Measurements from ENCODE around the gene ALG1L2. TPM values are rescaled to one million over a fixed set of nuclear protein-coding genes. Genes with fewer than 3 reads are reported as not detected.
"Not testable (repeated sequence)": the region's sequence is repeated elsewhere in the genome, so short reads cannot be mapped to it uniquely, and the experiment has no call there.

Gene ALG1L2
- polyA plus RNA-seq, 1 of the 3 experiments (the other 2 are of a cell fraction) = not detected

DNA sequence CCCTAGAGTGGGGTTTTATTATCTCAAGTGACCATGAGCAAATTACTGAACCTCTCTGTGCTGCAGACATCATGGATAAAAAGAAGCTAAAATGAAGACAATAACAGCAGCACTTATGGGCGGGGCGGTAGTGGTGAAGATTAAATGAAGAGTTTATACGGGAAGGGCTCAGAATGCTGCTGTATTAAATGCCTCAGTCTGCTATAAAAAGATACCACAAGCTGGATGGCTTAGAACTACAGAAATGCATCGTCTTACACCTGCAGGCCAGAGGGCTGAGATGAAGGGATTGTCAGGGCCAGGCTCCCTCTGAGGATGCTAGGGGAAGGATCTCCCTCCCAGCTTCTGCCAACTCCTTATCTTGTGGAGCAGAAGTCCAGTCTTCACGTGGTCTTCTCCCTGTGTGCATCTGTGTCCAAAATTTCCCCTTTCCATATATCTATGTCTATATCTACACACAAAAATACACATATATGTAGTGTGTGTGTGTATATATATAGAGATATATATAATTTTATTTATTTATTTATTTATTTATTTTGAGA is 2.9 kb downstream of the ALG1L2 start:
- Histone ChIP-seq H3K9ac (no peak overlapping the region), H3K9me3 (no peaks in the 10 kb centered on the region), H3K27me3 (ENCODE audit: insufficient read depth) (no peaks in the 10 kb centered on the region; the same call in 1 of the 2 replicates), H3K4me2 (no peak overlapping the region), H3K4me1 (ENCODE audit: control insufficient read depth in 1 of 2, insufficient read depth in 2 of 2, low read depth in 1 of 2, low read length in 1 of 2) (no peaks in the 10 kb centered on the region), H3K27ac (ENCODE audit: low read depth in 2 of 2, low read length in 1 of 2) (no peak overlapping the region), H2AFZ (ENCODE audit: low read depth) (no peak overlapping the region), H3K36me3 (replicated peaks in 1 of 2; ENCODE audit: control insufficient read depth in 1 of 2, insufficient read depth in 2 of 2, low read length in 1 of 2) (no peaks in the 10 kb centered on the region), H3K4me3 (ENCODE audit: low read depth in 2 of 2, low read length in 1 of 2) (no peak overlapping the region), H3K9me2 (no peaks in the 10 kb centered on the region), H3F3A (replicated peaks; ENCODE audit: insufficient read depth) (no peaks in the 10 kb centered on the region), H4K20me1 (ENCODE audit: insufficient read depth) (no peaks in the 10 kb centered on the region), H3K79me2 (ENCODE audit: insufficient read depth) (no peaks in the 10 kb centered on the region)
- DNase-seq = no peak
- WGBS (ENCODE audit: low lambda C conversion rate) = 51% methylated on average over 5 of the region's 5 CpGs
- TF ChIP-seq SIN3A (IDR thresholded peaks at IDR 0.05; ENCODE audit: borderline replicate concordance, low read depth, low read length) (no peak), ELF1 (IDR thresholded peaks at IDR 0.05) (no peak), CHD2 (IDR thresholded peaks at IDR 0.05; ENCODE audit: low read length, partially characterized antibody) (no peak), USF2 (IDR thresholded peaks at IDR 0.05; ENCODE audit: borderline replicate concordance, low read depth, low read length) (no peak), GATA2 (CRISPR knock-in tag; IDR thresholded peaks at IDR 0.05) (no peak)
- TF ChIP-seq, protein P1, sequence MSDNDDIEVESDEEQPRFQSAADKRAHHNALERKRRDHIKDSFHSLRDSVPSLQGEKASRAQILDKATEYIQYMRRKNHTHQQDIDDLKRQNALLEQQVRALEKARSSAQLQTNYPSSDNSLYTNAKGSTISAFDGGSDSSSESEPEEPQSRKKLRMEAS (IDR thresholded peaks at IDR 0.05; ENCODE audit: low read depth) = no peak
- TF ChIP-seq, protein P2, sequence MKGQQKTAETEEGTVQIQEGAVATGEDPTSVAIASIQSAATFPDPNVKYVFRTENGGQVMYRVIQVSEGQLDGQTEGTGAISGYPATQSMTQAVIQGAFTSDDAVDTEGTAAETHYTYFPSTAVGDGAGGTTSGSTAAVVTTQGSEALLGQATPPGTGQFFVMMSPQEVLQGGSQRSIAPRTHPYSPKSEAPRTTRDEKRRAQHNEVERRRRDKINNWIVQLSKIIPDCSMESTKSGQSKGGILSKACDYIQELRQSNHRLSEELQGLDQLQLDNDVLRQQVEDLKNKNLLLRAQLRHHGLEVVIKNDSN (IDR thresholded peaks at IDR 0.05; ENCODE audit: borderline replicate concordance, low read depth) = no peak
- ChIA-PET POLR2A (no interaction called here), CTCF (interaction anchor here (0.6 kb wide), 2 partner anchors 17 to 142 kb away, joined by 3 read pairs; no protein-coding TSS in a partner anchor)

GRCh38 chr3:130085881-130086280 is 4.2 kb downstream of the ALG1L2 start:
- Histone ChIP-seq H3K4me3 (ENCODE audit: low read depth in 2 of 2, low read length in 1 of 2) (no peak overlapping the region), H3K36me3 (replicated peaks in 1 of 2; ENCODE audit: control insufficient read depth in 1 of 2, insufficient read depth in 2 of 2, low read length in 1 of 2) (no peaks in the 10 kb centered on the region), H3K79me2 (ENCODE audit: insufficient read depth) (no peaks in the 10 kb centered on the region), H4K20me1 (ENCODE audit: insufficient read depth) (no peaks in the 10 kb centered on the region), H3K9me3 (no peaks in the 10 kb centered on the region), H3K4me1 (ENCODE audit: control insufficient read depth in 1 of 2, insufficient read depth in 2 of 2, low read depth in 1 of 2, low read length in 1 of 2) (no peaks in the 10 kb centered on the region), H3K9ac (no peak overlapping the region), H2AFZ (ENCODE audit: low read depth) (no peak overlapping the region), H3K4me2 (no peak overlapping the region), H3F3A (replicated peaks; ENCODE audit: insufficient read depth) (no peaks in the 10 kb centered on the region), H3K27me3 (ENCODE audit: insufficient read depth) (no peaks in the 10 kb centered on the region; the same call in 1 of the 2 replicates), H3K27ac (ENCODE audit: low read depth in 2 of 2, low read length in 1 of 2) (no peak overlapping the region), H3K9me2 (no peaks in the 10 kb centered on the region)
- ChIA-PET CTCF (interaction anchor here (0.7 kb wide), 1 partner anchor 175 kb away, joined by 4 read pairs; no protein-coding TSS in a partner anchor), POLR2A (no interaction called here)
- DNase-seq = no peak
- 66% methylated on average over 5 of the region's 6 CpGs for WGBS (ENCODE audit: low lambda C conversion rate)
- TF ChIP-seq YY1 (IDR thresholded peaks at IDR 0.05; ENCODE audit: low read depth) (no peak), POLR2AphosphoS5 (IDR thresholded peaks at IDR 0.05; ENCODE audit: low read depth, low read length) (no peak), NFIC (IDR thresholded peaks at IDR 0.05; ENCODE audit: borderline replicate concordance) (no peak), RCOR1 (IDR thresholded peaks at IDR 0.05; ENCODE audit: low read length) (no peak), NRF1 (IDR thresholded peaks at IDR 0.05; ENCODE audit: low read depth, low read length) (no peak), MXI1 (IDR thresholded peaks at IDR 0.05; ENCODE audit: low read depth, low read length) (no peak), FOXM1 (IDR thresholded peaks at IDR 0.05; ENCODE audit: low read depth) (no peak)

DNA sequence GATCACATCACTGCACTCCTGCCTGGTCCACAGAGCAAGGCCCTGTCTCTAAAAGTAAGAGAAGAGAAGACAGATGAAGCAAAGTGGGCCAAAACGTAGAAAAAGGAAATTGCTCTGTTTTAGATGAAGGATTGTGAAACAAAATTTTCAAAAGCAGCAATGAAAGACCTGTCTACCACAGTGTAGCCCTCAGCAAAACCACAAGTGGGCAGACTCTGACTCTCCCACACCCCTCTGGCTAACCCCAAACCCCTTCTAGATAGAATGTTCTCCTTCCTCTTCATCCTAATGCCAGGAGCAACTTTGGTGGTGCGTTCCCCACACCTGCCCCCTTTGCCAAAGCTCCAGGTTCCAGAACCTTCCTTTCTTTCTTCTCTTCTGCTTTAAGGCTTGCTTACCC is 5.0 kb downstream of the ALG1L2 start:
- H3K4me2 ChIP-seq; H3F3A ChIP-seq (replicated peaks; ENCODE audit: insufficient read depth); POLR2A ChIA-PET; DNase-seq; H3K9me3 ChIP-seq; H3K27me3 ChIP-seq (ENCODE audit: insufficient read depth); H3K9me2 ChIP-seq; H2AFZ ChIP-seq (ENCODE audit: low read depth); H3K27ac ChIP-seq (ENCODE audit: low read depth in 2 of 2, low read length in 1 of 2); H3K79me2 ChIP-seq (ENCODE audit: insufficient read depth); H4K20me1 ChIP-seq (ENCODE audit: insufficient read depth); H3K4me1 ChIP-seq (ENCODE audit: control insufficient read depth in 1 of 2, insufficient read depth in 2 of 2, low read depth in 1 of 2, low read length in 1 of 2); H3K36me3 ChIP-seq (replicated peaks in 1 of 2; ENCODE audit: control insufficient read depth in 1 of 2, insufficient read depth in 2 of 2, low read length in 1 of 2); H3K9ac ChIP-seq; H3K4me3 ChIP-seq (ENCODE audit: low read depth in 2 of 2, low read length in 1 of 2); CTCF ChIA-PET: not testable (repeated sequence)
- WGBS (ENCODE audit: low lambda C conversion rate) = 48% methylated on average over 2 of the region's 2 CpGs

Data from SK-N-SH (cell line).